DND-41 (cell line): ENCODE measurements around the gene TPRG1.

Experiments
- CTCF ChIP-seq: IDR thresholded peaks from 2 replicates; pipeline ENCODE4 v1.5.1; 2012; ENCODE audit warnings: borderline replicate concordance, low read length, moderate library complexity, mild to moderate bottlenecking; ENCODE audit not compliant: poor library complexity, severe bottlenecking; ENCODE audit errors: extremely low read depth
- EZH2 ChIP-seq: IDR thresholded peaks from 3 replicates; pipeline ENCODE4 v1.6.1; 2012; ENCODE audit warnings: borderline replicate concordance, low read depth, mild to moderate bottlenecking, moderate library complexity, low read length, inconsistent platforms; ENCODE audit not compliant: severe bottlenecking

GRCh38 chr3:189210251-189210770 is 38.5 kb downstream of the TPRG1 start:
- TF ChIP-seq CTCF: no peak
- TF ChIP-seq EZH2: no peak
